GM23338 (cell line): ENCODE measurements around the gene TNS1. TPM values are rescaled to one million over a fixed set of nuclear protein-coding genes. Genes with fewer than 3 reads are reported as not detected.
A peak's percentile ranks its signal among the peaks of the same experiment; 100 is the strongest.

Experiments used
- ATAC-seq: fragments of 200-7000 bp; cut with Tn5 transposase; 3 replicates; pipeline ENCODE4 v1.9.1; 2020
- DNase-seq: peaks from one replicate; pipeline ENCODE4 v3.0.0-alpha.2; 2015; ENCODE audit warnings: low spot score
- H2AFZ ChIP-seq: fragments of 200-600 bp; sonication (generic); 2 replicates; pipeline ENCODE4 v1.8.0; 2016; ENCODE audit warnings: antibody characterized with exemption, mild to moderate bottlenecking, moderate library complexity
- H3F3A ChIP-seq: fragments of 200-600 bp; sonication (generic); replicated peaks from 2 replicates; pipeline ENCODE4 v1.8.0; 2017; ENCODE audit warnings: antibody characterized with exemption, mixed run types, low read depth
- H3K27ac ChIP-seq: fragments of 200-600 bp; sonication (generic); 2 replicates; pipeline ENCODE4 v1.6.1; 2016; ENCODE audit warnings: low read depth
- H3K27me3 ChIP-seq: fragments of 200-600 bp; sonication (generic); 2 replicates; pipeline ENCODE4 v1.8.0; 2016; ENCODE audit warnings: mild to moderate bottlenecking, mixed run types, moderate library complexity; ENCODE audit not compliant: insufficient read depth
- H3K36me3 ChIP-seq: fragments of 200-600 bp; sonication (generic); 2 replicates; pipeline ENCODE4 v1.8.0; 2016; ENCODE audit warnings: mild to moderate bottlenecking; ENCODE audit not compliant: insufficient read depth
- H3K4me1 ChIP-seq: fragments of 200-600 bp; sonication (generic); 2 replicates; pipeline ENCODE4 v1.8.0; 2016; ENCODE audit warnings: mild to moderate bottlenecking, moderate library complexity; ENCODE audit not compliant: insufficient read depth
- H3K4me2 ChIP-seq: fragments of 200-600 bp; sonication (generic); 2 replicates; pipeline ENCODE4 v1.7.1; 2017; ENCODE audit warnings: mixed run types
- H3K4me3 ChIP-seq: fragments of 200-600 bp; sonication (generic); 2 replicates; pipeline ENCODE4 v1.6.1; 2016; ENCODE audit warnings: mixed run types
- H3K79me2 ChIP-seq: fragments of 200-600 bp; sonication (generic); replicated peaks from 2 replicates; pipeline ENCODE4 v1.8.0; 2017; ENCODE audit warnings: mild to moderate bottlenecking; ENCODE audit not compliant: insufficient read depth
- H3K9me2 ChIP-seq: fragments of 200-600 bp; sonication (generic); 2 replicates; pipeline ENCODE4 v1.8.0; 2017; ENCODE audit not compliant: insufficient read depth
- H4K20me1 ChIP-seq: fragments of 200-600 bp; sonication (generic); replicated peaks from 2 replicates; pipeline ENCODE4 v1.8.0; 2017; ENCODE audit warnings: mild to moderate bottlenecking; ENCODE audit not compliant: insufficient read depth
- H3K27ac Mint-ChIP-seq: 2 replicates; pipeline ENCODE4 v1.8.0; 2020; ENCODE audit warnings: inconsistent platforms, mild to moderate bottlenecking, moderate library complexity, mixed read lengths
- H3K27me3 Mint-ChIP-seq: 3 replicates; pipeline ENCODE4 v1.8.0; 2022; ENCODE audit warnings: low read depth, mild to moderate bottlenecking, moderate library complexity, mixed read lengths, inconsistent platforms; ENCODE audit not compliant: insufficient read depth, poor library complexity
- H3K36me3 Mint-ChIP-seq: 3 replicates; pipeline ENCODE4 v1.8.0; 2021; ENCODE audit warnings: low read depth, mild to moderate bottlenecking, inconsistent platforms, moderate library complexity, mixed read lengths
- H3K4me1 Mint-ChIP-seq: 3 replicates; pipeline ENCODE4 v1.8.0; 2020; ENCODE audit warnings: mild to moderate bottlenecking, inconsistent platforms, mixed read lengths
- H3K4me3 Mint-ChIP-seq: 3 replicates; pipeline ENCODE4 v1.8.0; 2021; ENCODE audit warnings: moderate library complexity, mild to moderate bottlenecking, inconsistent platforms, mixed read lengths
- H3K9me3 Mint-ChIP-seq: 3 replicates; pipeline ENCODE4 v1.8.0; 2020; ENCODE audit warnings: moderate library complexity, mild to moderate bottlenecking, inconsistent platforms, mixed read lengths
- CREB1 ChIP-seq: fragments of 250-450 bp; sonication (Bioruptor Pico); IDR thresholded peaks from 2 replicates; pipeline ENCODE4 v1.5.0; 2020; ENCODE audit warnings: low read depth, mild to moderate bottlenecking, moderate library complexity
- EZH2 ChIP-seq: fragments of 200-600 bp; sonication (generic); IDR thresholded peaks from one replicate; pipeline ENCODE4 v1.8.0; 2017; ENCODE audit warnings: antibody characterized with exemption, mild to moderate bottlenecking, low read depth; ENCODE audit not compliant: unreplicated experiment
- POLR2AphosphoS5 ChIP-seq: IDR thresholded peaks from 2 replicates; pipeline ENCODE4 v1.6.1; 2016; ENCODE audit warnings: antibody characterized with exemption, low read depth
- STAT1 ChIP-seq: IDR thresholded peaks from one replicate; pipeline ENCODE4 v1.6.1; 2016; ENCODE audit warnings: antibody characterized with exemption; ENCODE audit not compliant: unreplicated experiment
- ZNF331 ChIP-seq: fragments of 250-450 bp; sonication (Bioruptor Pico); IDR thresholded peaks from 2 replicates; pipeline ENCODE4 v1.5.0; 2020; ENCODE audit warnings: low read depth, mild to moderate bottlenecking, moderate library complexity
- polyA plus RNA-seq: library from polyadenylated mRNA; unstranded; fragments of >200 nt; fragmentation: Nextera tagmentation; extraction: Ambion mirVana; gene quantifications from 2 replicates; pipeline ENCODE4 v1.2.1, GENCODE V29; 2016
- total RNA-seq: library from RNA; depleted of rRNA; stranded (reverse); fragments of >200 nt; shearing (Covaris generic); gene quantifications from 2 replicates; pipeline ENCODE4 v1.2.3, GENCODE V29; 2014
- TF ChIP-seq, protein P1 (sequence below), 2 experiments: fragments of 200-600 bp in 1 of 2; sonication (generic) in 1 of 2; conservative IDR thresholded peaks; 2 replicates each; pipeline versions ENCODE4 v1.5.1 to v1.6.1; 2016 to 2017; ENCODE audit warnings: antibody characterized with exemption in 2 of 2, low read depth in 2 of 2, mild to moderate bottlenecking in 2 of 2, moderate library complexity in 1 of 2
- TF ChIP-seq, protein P2 (sequence below): fragments of 250-450 bp; sonication (Bioruptor Pico); IDR thresholded peaks from 2 replicates; pipeline ENCODE4 v1.5.0; 2020; ENCODE audit warnings: mild to moderate bottlenecking, moderate library complexity

Gene TNS1
- total and polyA plus RNA-seq, 2 experiments from 2014 or later, result 2.0 to 7.4 TPM

DNA sequence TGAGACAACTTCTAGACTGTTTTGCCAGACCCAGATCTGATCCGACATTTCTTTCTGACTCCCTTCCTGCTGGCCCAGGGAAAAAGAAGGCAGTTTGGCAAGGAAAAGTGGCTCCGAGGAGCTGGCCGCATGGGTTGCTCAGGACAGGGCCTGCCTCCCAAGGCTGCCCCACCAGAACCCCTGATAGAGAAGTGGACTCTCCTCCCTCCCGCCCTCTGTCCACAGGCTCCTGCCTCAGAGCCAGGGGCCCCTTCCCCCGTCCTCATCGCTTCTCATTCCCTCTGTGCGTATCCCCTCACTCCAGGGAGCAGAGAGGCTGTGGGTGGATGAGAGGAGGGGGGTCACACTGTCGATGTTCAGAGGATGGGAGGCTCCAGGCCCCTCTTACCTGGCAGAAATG is 110.2 kb downstream of the TNS1 start:
- no peaks in the 10 kb centered on the region for H3K9me2 ChIP-seq
- no peaks in the 10 kb centered on the region for H4K20me1 ChIP-seq
- ATAC-seq (no peak), DNase-seq (no peak)
- Mint-ChIP-seq H3K27me3 (peaks cover 10% of the 10 kb centered on the region), H3K36me3 (no peaks in the 10 kb centered on the region), H3K27ac (no peak overlapping the region), H3K9me3 (no peaks in the 10 kb centered on the region), H3K4me3 (no peak overlapping the region), H3K4me1 (no peaks in the 10 kb centered on the region)
- H3K4me1 ChIP-seq, result no peaks in the 10 kb centered on the region
- no peaks in the 10 kb centered on the region for H3F3A ChIP-seq
- no peaks in the 10 kb centered on the region for H3K79me2 ChIP-seq
- H3K27me3 ChIP-seq, result no peaks in the 10 kb centered on the region
- H2AFZ ChIP-seq, result no peak overlapping the region
- H3K27ac ChIP-seq, result no peak overlapping the region
- H3K36me3 ChIP-seq, result no peaks in the 10 kb centered on the region
- no peak overlapping the region for H3K4me2 ChIP-seq
- TF ChIP-seq, protein P1, sequence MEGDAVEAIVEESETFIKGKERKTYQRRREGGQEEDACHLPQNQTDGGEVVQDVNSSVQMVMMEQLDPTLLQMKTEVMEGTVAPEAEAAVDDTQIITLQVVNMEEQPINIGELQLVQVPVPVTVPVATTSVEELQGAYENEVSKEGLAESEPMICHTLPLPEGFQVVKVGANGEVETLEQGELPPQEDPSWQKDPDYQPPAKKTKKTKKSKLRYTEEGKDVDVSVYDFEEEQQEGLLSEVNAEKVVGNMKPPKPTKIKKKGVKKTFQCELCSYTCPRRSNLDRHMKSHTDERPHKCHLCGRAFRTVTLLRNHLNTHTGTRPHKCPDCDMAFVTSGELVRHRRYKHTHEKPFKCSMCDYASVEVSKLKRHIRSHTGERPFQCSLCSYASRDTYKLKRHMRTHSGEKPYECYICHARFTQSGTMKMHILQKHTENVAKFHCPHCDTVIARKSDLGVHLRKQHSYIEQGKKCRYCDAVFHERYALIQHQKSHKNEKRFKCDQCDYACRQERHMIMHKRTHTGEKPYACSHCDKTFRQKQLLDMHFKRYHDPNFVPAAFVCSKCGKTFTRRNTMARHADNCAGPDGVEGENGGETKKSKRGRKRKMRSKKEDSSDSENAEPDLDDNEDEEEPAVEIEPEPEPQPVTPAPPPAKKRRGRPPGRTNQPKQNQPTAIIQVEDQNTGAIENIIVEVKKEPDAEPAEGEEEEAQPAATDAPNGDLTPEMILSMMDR (conservative IDR thresholded peaks at IDR 0.05; ENCODE audit: low read depth in 2 of 2), result no peak
- TF ChIP-seq, protein P2, sequence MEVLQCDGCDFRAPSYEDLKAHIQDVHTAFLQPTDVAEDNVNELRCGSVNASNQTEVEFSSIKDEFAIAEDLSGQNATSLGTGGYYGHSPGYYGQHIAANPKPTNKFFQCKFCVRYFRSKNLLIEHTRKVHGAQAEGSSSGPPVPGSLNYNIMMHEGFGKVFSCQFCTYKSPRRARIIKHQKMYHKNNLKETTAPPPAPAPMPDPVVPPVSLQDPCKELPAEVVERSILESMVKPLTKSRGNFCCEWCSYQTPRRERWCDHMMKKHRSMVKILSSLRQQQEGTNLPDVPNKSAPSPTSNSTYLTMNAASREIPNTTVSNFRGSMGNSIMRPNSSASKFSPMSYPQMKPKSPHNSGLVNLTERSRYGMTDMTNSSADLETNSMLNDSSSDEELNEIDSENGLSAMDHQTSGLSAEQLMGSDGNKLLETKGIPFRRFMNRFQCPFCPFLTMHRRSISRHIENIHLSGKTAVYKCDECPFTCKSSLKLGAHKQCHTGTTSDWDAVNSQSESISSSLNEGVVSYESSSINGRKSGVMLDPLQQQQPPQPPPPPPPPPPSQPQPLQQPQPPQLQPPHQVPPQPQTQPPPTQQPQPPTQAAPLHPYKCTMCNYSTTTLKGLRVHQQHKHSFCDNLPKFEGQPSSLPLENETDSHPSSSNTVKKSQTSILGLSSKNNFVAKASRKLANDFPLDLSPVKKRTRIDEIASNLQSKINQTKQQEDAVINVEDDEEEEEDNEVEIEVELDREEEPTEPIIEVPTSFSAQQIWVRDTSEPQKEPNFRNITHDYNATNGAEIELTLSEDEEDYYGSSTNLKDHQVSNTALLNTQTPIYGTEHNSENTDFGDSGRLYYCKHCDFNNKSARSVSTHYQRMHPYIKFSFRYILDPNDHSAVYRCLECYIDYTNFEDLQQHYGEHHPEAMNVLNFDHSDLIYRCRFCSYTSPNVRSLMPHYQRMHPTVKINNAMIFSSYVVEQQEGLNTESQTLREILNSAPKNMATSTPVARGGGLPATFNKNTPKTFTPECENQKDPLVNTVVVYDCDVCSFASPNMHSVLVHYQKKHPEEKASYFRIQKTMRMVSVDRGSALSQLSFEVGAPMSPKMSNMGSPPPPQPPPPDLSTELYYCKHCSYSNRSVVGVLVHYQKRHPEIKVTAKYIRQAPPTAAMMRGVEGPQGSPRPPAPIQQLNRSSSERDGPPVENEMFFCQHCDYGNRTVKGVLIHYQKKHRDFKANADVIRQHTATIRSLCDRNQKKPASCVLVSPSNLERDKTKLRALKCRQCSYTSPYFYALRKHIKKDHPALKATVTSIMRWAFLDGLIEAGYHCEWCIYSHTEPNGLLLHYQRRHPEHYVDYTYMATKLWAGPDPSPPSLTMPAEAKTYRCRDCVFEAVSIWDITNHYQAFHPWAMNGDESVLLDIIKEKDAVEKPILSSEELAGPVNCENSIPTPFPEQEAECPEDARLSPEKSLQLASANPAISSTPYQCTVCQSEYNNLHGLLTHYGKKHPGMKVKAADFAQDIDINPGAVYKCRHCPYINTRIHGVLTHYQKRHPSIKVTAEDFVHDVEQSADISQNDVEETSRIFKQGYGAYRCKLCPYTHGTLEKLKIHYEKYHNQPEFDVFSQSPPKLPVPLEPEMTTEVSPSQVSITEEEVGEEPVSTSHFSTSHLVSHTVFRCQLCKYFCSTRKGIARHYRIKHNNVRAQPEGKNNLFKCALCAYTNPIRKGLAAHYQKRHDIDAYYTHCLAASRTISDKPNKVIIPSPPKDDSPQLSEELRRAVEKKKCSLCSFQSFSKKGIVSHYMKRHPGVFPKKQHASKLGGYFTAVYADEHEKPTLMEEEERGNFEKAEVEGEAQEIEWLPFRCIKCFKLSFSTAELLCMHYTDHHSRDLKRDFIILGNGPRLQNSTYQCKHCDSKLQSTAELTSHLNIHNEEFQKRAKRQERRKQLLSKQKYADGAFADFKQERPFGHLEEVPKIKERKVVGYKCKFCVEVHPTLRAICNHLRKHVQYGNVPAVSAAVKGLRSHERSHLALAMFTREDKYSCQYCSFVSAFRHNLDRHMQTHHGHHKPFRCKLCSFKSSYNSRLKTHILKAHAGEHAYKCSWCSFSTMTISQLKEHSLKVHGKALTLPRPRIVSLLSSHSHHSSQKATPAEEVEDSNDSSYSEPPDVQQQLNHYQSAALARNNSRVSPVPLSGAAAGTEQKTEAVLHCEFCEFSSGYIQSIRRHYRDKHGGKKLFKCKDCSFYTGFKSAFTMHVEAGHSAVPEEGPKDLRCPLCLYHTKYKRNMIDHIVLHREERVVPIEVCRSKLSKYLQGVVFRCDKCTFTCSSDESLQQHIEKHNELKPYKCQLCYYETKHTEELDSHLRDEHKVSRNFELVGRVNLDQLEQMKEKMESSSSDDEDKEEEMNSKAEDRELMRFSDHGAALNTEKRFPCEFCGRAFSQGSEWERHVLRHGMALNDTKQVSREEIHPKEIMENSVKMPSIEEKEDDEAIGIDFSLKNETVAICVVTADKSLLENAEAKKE (CRISPR knock-in tag), result no peak
- TF ChIP-seq CREB1 (no peak), EZH2 (no peak)
- no peak overlapping the region for H3K4me3 ChIP-seq

DNA sequence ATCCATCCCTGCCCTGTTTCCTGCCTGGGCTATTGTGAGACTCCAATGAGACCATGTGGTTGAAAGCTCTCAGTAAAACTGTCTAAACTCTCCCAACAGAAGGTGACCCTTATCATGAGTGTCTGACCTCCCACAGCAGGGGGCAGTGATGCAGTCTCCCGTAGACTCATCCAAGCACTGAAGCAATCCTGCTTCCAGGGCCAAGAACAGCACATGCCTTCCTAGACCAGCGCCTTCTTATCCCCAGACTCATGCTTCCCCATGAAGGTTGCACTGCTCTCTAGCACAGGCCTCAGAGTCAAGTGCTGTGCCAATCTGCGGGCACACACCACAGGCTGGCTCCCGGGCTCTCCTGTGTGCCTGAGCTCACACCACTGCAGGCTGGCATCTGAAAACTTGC is 112.3 kb downstream of the TNS1 start:
- Histone ChIP-seq H3K4me3 (no peak overlapping the region), H3K27ac (no peak overlapping the region), H3K9me2 (no peaks in the 10 kb centered on the region), H3K4me1 (no peaks in the 10 kb centered on the region), H4K20me1 (no peaks in the 10 kb centered on the region), H3K4me2 (no peak overlapping the region), H3K27me3 (no peaks in the 10 kb centered on the region), H3F3A (no peaks in the 10 kb centered on the region), H3K36me3 (no peaks in the 10 kb centered on the region), H2AFZ (no peak overlapping the region), H3K79me2 (no peaks in the 10 kb centered on the region)
- H3K9me3 Mint-ChIP-seq, result no peaks in the 10 kb centered on the region
- ATAC-seq (no peak), DNase-seq (no peak)
- no peaks in the 10 kb centered on the region for H3K4me1 Mint-ChIP-seq
- no peak overlapping the region for H3K27ac Mint-ChIP-seq
- no peaks in the 10 kb centered on the region for H3K36me3 Mint-ChIP-seq
- peaks cover 13% of the 10 kb centered on the region for H3K27me3 Mint-ChIP-seq
- no peak overlapping the region for H3K4me3 Mint-ChIP-seq
- TF ChIP-seq POLR2AphosphoS5, result no peak
- TF ChIP-seq, protein P1 (conservative IDR thresholded peaks at IDR 0.05; ENCODE audit: low read depth in 2 of 2), result 0 out of 4 replicates have a peak, but pooled peaks of 1 of the 2 experiments have one; percentile 15
- TF ChIP-seq EZH2, result no peak
- TF ChIP-seq ZNF331 (CRISPR knock-in tag), result no peak
- TF ChIP-seq CREB1, result no peak
- no peak for TF ChIP-seq STAT1
